HCT116 (cell line): Measurements from ENCODE around the gene MCRIP2. TPM values are rescaled to one million over a fixed set of nuclear protein-coding genes. Genes with fewer than 3 reads are reported as not detected.
A peak's percentile ranks its signal among the peaks of the same experiment; 100 is the strongest.

Source experiments
- ATAC-seq: fragments of 200-7000 bp; cut with Tn5 transposase; 2 replicates; pipeline ENCODE4 v1.9.1; 2020; ENCODE audit warnings: mild to moderate bottlenecking, moderate library complexity
- BruUV-seq: library from RNA; stranded (reverse); fragments of 400-500 nt; replicated peaks from 2 replicates; lab custom pipeline; 2021; lab: Mats Ljungman, UMichigan
- CTCF ChIA-PET: fragments of 300-600 bp; sonication (Branson Sonifier 250); formaldehyde crosslinking; loops from one replicate; lab custom pipeline; 2021; ENCODE audit warnings: antibody characterized with exemption; lab: Charles Lee
- POLR2A ChIA-PET: fragments of 300-600, 350-600 bp; sonication (Branson Sonifier 250); formaldehyde crosslinking; loops from one replicate; lab custom pipeline; 2021; ENCODE audit warnings: antibody characterized with exemption; lab: Charles Lee
- RAD21 ChIA-PET, 2 experiments: fragments of 300-600 bp; sonication (Branson Sonifier 250); formaldehyde crosslinking; loops; one replicate each; lab custom pipeline; 2023; ENCODE audit warnings: low total read pairs in 2 of 2; ENCODE audit not compliant: uncharacterized antibody in 2 of 2, unreplicated experiment in 2 of 2, low non-redundant PET in 1 of 2; lab: Charles Lee
- DNase-seq: peaks from one replicate; pipeline ENCODE4 v3.0.0-alpha.2; 2010; ENCODE audit warnings: low read depth, low spot score
- H2AFZ ChIP-seq: fragments of 200-600 bp; shearing (Covaris generic), sonication (generic); 2 replicates; pipeline ENCODE4 v1.6.1; 2017; ENCODE audit warnings: low read depth, mixed run types, mixed read lengths, antibody characterized with exemption, low read length; ENCODE audit not compliant: poor library complexity, severe bottlenecking
- H3K27ac ChIP-seq: 2 replicates; pipeline ENCODE4 v1.5.1; 2012; ENCODE audit warnings: low read depth, low read length
- H3K27me3 ChIP-seq: fragments of 200-600 bp; sonication (generic); 2 replicates; pipeline ENCODE4 v1.6.1; 2016; ENCODE audit warnings: mixed run types, low read length, mixed read lengths; ENCODE audit not compliant: insufficient read depth
- H3K36me3 ChIP-seq, 2 experiments: fragments of 200-500 bp in 1 of 2; fragments of 200-600 bp in 1 of 2; sonication (Bioruptor generic) in 1 of 2; sonication (generic) in 1 of 2; 2 replicates each; pipeline versions ENCODE4 v1.5.1 to v1.6.1; 2014 to 2016; ENCODE audit warnings: low read length in 2 of 2, inconsistent platforms in 1 of 2, mixed read lengths in 1 of 2, mixed run types in 1 of 2; ENCODE audit not compliant: insufficient read depth in 2 of 2, control insufficient read depth in 1 of 2
- H3K4me1 ChIP-seq, 2 experiments: fragments of 200-600 bp in 1 of 2; sonication (generic) in 1 of 2; 2 replicates each; pipeline versions ENCODE4 v1.5.1 to v1.6.1; 2012 to 2017; ENCODE audit warnings: low read length in 2 of 2, inconsistent platforms in 1 of 2, mild to moderate bottlenecking in 1 of 2, mixed read lengths in 1 of 2, mixed run types in 1 of 2, moderate library complexity in 1 of 2; ENCODE audit not compliant: insufficient read depth in 2 of 2, control insufficient read depth in 1 of 2
- H3K4me2 ChIP-seq: fragments of 200-600 bp; sonication (generic); 2 replicates; pipeline ENCODE4 v1.6.1; 2017; ENCODE audit warnings: mixed run types, low read length, mixed read lengths
- H3K4me3 ChIP-seq, 2 experiments: fragments of 200-600 bp in 1 of 2; sonication (generic) in 1 of 2; replicated peaks in 1 of 2; 2 replicates each; pipeline ENCODE4 v1.5.1; 2011 to 2016; ENCODE audit warnings: low read length in 2 of 2, control low read depth in 1 of 2, low read depth in 1 of 2, mild to moderate bottlenecking in 1 of 2, mixed read lengths in 1 of 2, mixed run types in 1 of 2
- H3K79me2 ChIP-seq: fragments of 200-600 bp; sonication (generic); 2 replicates; pipeline ENCODE4 v1.6.1; 2017; ENCODE audit warnings: mild to moderate bottlenecking, mixed run types, low read length, moderate library complexity, mixed read lengths; ENCODE audit not compliant: insufficient read depth
- H3K9ac ChIP-seq: fragments of 200-600 bp; sonication (generic); 2 replicates; pipeline ENCODE4 v1.6.1; 2016; ENCODE audit warnings: low read length, mixed read lengths
- H3K9me2 ChIP-seq: fragments of 200-600 bp; sonication (generic), shearing (Covaris generic); 2 replicates; pipeline ENCODE4 v1.6.1; 2017; ENCODE audit warnings: mixed run types, mild to moderate bottlenecking, moderate library complexity; ENCODE audit not compliant: insufficient read depth
- H3K9me3 ChIP-seq, 2 experiments: fragments of 200-500 bp in 1 of 2; fragments of 200-600 bp in 1 of 2; sonication (Bioruptor generic) in 1 of 2; sonication (generic) in 1 of 2; 2 replicates each; pipeline ENCODE4 v1.6.1; 2014 to 2017; ENCODE audit warnings: low read length in 2 of 2, mixed read lengths in 2 of 2, inconsistent platforms in 1 of 2, low read depth in 1 of 2, mild to moderate bottlenecking in 1 of 2, mixed run types in 1 of 2, moderate library complexity in 1 of 2; ENCODE audit not compliant: control insufficient read depth in 1 of 2, insufficient read depth in 1 of 2
- H4K20me1 ChIP-seq: fragments of 200-600 bp; sonication (generic), shearing (Covaris generic); 2 replicates; pipeline ENCODE4 v1.6.1; 2017; ENCODE audit warnings: mixed run types, mild to moderate bottlenecking, moderate library complexity; ENCODE audit not compliant: insufficient read depth
- EGR1 ChIP-seq: IDR thresholded peaks from 2 replicates; pipeline ENCODE4 v1.6.1; 2012; ENCODE audit warnings: low read depth
- EZH2 ChIP-seq: fragments of 200-600 bp; sonication (generic); IDR thresholded peaks from 2 replicates; pipeline ENCODE4 v1.6.1; 2017; ENCODE audit warnings: antibody characterized with exemption, mixed run types
- POLR2A ChIP-seq: IDR thresholded peaks from 2 replicates; pipeline ENCODE4 v1.7.0; 2011; ENCODE audit warnings: borderline replicate concordance; ENCODE audit not compliant: insufficient read depth, insufficient read length; ENCODE audit errors: extremely low read depth
- RAD21 ChIP-seq: IDR thresholded peaks from 2 replicates; pipeline ENCODE4 v1.6.1; 2012; ENCODE audit warnings: low read depth, mild to moderate bottlenecking
- SIN3A ChIP-seq: IDR thresholded peaks from 2 replicates; pipeline ENCODE4 v1.6.1; 2012; ENCODE audit warnings: low read depth
- SRF ChIP-seq: IDR thresholded peaks from 2 replicates; pipeline ENCODE4 v1.6.1; 2012; ENCODE audit warnings: low read depth
- intact Hi-C: fragments of 100-400 bp; cut with micrococcal nuclease; formaldehyde crosslinking; loops from 2 replicates; pipeline ENCODE4 v1.10.0; 2022
- total RNA-seq: library from RNA; stranded (reverse); gene quantifications from one replicate; pipeline ENCODE4 v1.2.1, GENCODE V29; 2021; ENCODE audit not compliant: unreplicated experiment
- TF ChIP-seq, protein P1 (sequence below), 3 experiments: fragments of 200-600 bp in 1 of 3; sonication (generic) in 1 of 3; IDR thresholded peaks in 2 of 3; conservative IDR thresholded peaks in 1 of 3; 2 replicates each; pipeline ENCODE4 v1.5.1; 2012 to 2017; ENCODE audit warnings: low read depth in 2 of 3, low read length in 2 of 3, antibody characterized with exemption in 1 of 3, borderline replicate concordance in 1 of 3, control low read depth in 1 of 3, mild to moderate bottlenecking in 1 of 3, mixed read lengths in 1 of 3, mixed run types in 1 of 3, moderate library complexity in 1 of 3; ENCODE audit not compliant: insufficient read depth in 1 of 3

The MCRIP2 gene
- total RNA-seq, 1 experiment from 2014 or later, result 34.9 TPM

DNA sequence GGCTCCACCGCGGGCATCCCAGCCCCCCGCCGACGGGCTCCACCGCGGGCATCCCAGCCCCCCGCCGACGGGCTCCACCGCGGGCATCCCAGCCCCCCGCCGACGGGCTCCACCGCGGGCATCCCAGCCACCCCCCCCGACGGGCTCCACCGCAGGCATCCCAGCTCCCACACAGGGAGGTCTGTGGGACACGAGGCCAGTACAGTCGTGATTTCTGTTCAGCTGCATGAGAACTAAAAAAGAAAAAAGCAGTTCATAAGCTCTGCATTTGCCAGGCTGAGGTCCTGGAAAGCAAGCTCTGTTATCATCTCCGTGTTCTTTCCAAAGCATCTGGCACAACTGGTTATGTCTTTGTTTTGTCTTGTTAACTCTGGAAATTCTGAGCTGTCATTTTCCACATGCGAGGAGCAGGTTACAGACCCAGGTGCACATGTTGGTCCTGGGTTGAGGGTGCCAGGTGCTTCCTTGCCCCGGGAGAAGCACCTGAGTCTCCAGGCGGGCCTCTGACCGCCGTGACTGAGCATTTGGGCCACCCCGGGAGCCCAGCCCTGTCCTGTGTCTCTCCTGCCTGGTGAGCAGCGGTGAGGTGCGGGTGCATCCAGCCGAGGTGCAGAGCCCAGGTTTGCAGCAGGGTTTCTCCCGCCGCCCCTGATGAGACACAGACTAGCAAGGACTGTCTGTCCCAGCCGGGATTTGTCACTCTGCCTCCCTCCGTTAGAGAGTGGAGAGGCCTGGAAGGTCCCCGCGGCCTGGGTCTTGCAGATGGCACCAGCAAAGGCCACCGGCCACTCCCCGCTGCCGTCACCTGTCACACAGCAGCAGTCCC lies 20.7 kb upstream of the MCRIP2 start:
- BruUV-seq, result no TSS peak
- intact Hi-C loops, result no loop called here
- no peaks in the 10 kb centered on the region for H3K9me3 ChIP-seq
- peaks cover 12 to 28% of the 10 kb centered on the region in 2 experiments for H3K4me1 ChIP-seq
- no peak overlapping the region for H3K4me3 ChIP-seq
- RAD21 ChIA-PET, result no interaction called here
- no peaks in the 10 kb centered on the region for H3K79me2 ChIP-seq
- H3K9ac ChIP-seq, result no peak overlapping the region
- ATAC-seq (no peak), DNase-seq (no peak)
- TF ChIP-seq EZH2, result no peak
- no peak for TF ChIP-seq POLR2A
- TF ChIP-seq EGR1, result no peak
- TF ChIP-seq SRF, result no peak
- TF ChIP-seq, protein P1, sequence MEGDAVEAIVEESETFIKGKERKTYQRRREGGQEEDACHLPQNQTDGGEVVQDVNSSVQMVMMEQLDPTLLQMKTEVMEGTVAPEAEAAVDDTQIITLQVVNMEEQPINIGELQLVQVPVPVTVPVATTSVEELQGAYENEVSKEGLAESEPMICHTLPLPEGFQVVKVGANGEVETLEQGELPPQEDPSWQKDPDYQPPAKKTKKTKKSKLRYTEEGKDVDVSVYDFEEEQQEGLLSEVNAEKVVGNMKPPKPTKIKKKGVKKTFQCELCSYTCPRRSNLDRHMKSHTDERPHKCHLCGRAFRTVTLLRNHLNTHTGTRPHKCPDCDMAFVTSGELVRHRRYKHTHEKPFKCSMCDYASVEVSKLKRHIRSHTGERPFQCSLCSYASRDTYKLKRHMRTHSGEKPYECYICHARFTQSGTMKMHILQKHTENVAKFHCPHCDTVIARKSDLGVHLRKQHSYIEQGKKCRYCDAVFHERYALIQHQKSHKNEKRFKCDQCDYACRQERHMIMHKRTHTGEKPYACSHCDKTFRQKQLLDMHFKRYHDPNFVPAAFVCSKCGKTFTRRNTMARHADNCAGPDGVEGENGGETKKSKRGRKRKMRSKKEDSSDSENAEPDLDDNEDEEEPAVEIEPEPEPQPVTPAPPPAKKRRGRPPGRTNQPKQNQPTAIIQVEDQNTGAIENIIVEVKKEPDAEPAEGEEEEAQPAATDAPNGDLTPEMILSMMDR (IDR thresholded peaks at IDR 0.05 in 2 of 3, conservative IDR thresholded peaks at IDR 0.05 in 1 of 3; ENCODE audit: borderline replicate concordance in 1 of 3, insufficient read depth in 1 of 3, low read depth in 2 of 3, low read length in 2 of 3), result no peak
- TF ChIP-seq SIN3A, result no peak
- TF ChIP-seq RAD21, result no peak
- no peaks in the 10 kb centered on the region for H4K20me1 ChIP-seq
- CTCF ChIA-PET, result no interaction called here
- H3K27me3 ChIP-seq, result no peaks in the 10 kb centered on the region
- H3K27ac ChIP-seq, result peak overlapping the region; percentile 53; the same call in 1 of the 2 replicates
- POLR2A ChIA-PET, result no interaction called here
- peak overlapping the region; percentile 62 for H3K4me2 ChIP-seq
- H3K36me3 ChIP-seq, result no peaks in the 10 kb centered on the region
- no peak overlapping the region for H2AFZ ChIP-seq
- H3K9me2 ChIP-seq, result no peaks in the 10 kb centered on the region
